Peyer's patch (tissue), 4 donors: ENCODE measurements around the gene PARD6B.
"Not testable (repeated sequence)": the region's sequence is repeated elsewhere in the genome, so short reads cannot be mapped to it uniquely, and the experiment has no call there.

ENCODE experiments used
- CTCF ChIP-seq, 6 experiments: fragments of 450-650 bp in 4 of 6; fragments of 200-600 bp in 2 of 6; sonication (generic) in 1 of 6; IDR thresholded peaks; one replicate each; pipeline ENCODE4 v1.5.1; 2017 to 2019; ENCODE audit warnings: antibody characterized with exemption in 6 of 6, mild to moderate bottlenecking in 3 of 6, moderate library complexity in 1 of 6
- POLR2A ChIP-seq, 2 donors: fragments of 450-650 bp; IDR thresholded peaks; one replicate each; pipeline ENCODE4 v1.5.1; 2017; ENCODE audit warnings: antibody characterized with exemption in 2 of 2, mild to moderate bottlenecking in 2 of 2, moderate library complexity in 2 of 2

GRCh38 chr20:50768991-50769390, 37.6 kb downstream of the PARD6B start:
- TF ChIP-seq POLR2A, CTCF (IDR thresholded peaks at IDR 0.05): not testable (repeated sequence)
